GM06990 (cell line): ENCODE measurements around the gene RBKS.
"Not testable (repeated sequence)": the region's sequence is repeated elsewhere in the genome, so short reads cannot be mapped to it uniquely, and the experiment has no call there.

Source experiments
- DNase-seq: peaks from one replicate; pipeline ENCODE4 v3.0.0-alpha.2; 2011; ENCODE audit not compliant: insufficient read length; ENCODE audit errors: extremely low read depth
- H3K27me3 ChIP-seq: replicated peaks from 2 replicates; pipeline ENCODE4 v1.6.0; 2011; ENCODE audit warnings: low read length; ENCODE audit not compliant: control insufficient read depth, insufficient read depth
- H3K36me3 ChIP-seq: 2 replicates; pipeline ENCODE4 v1.5.1; 2011; ENCODE audit warnings: low read length; ENCODE audit not compliant: control insufficient read depth, insufficient read depth
- H3K4me3 ChIP-seq: replicated peaks from 2 replicates; pipeline ENCODE4 v1.5.1; 2011; ENCODE audit warnings: low read depth, mild to moderate bottlenecking, control low read depth, low read length
- CTCF ChIP-seq: IDR thresholded peaks from 2 replicates; pipeline ENCODE4 v1.5.1; 2011; ENCODE audit warnings: low read length, control low read depth, mild to moderate bottlenecking, inconsistent platforms; ENCODE audit not compliant: insufficient read depth, poor library complexity, severe bottlenecking

The RBKS gene

GRCh38 chr2:27752551-27753237 lies 137.5 kb downstream of the RBKS start:
- Histone ChIP-seq H3K27me3 (no peaks in the 10 kb centered on the region), H3K36me3 (no peaks in the 10 kb centered on the region), H3K4me3 (no peak overlapping the region)
- no peak for TF ChIP-seq CTCF
- no peak for DNase-seq

- Histone ChIP-seq H3K36me3 (no peaks in the 10 kb centered on the region), H3K27me3 (no peaks in the 10 kb centered on the region), H3K4me3 (no peak overlapping the region)
- TF ChIP-seq CTCF = no peak
- DNase-seq = no peak
Observed at GRCh38 chr2:27751377-27751776, 138.8 kb downstream of the RBKS start.

GRCh38 chr2:27748803-27749554 lies 141.2 kb downstream of the RBKS start:
- DNase-seq = not testable (repeated sequence)

GRCh38 chr2:27747827-27748352 lies 142.3 kb downstream of the RBKS start:
- no peak for TF ChIP-seq CTCF
- no peaks in the 10 kb centered on the region for H3K27me3 ChIP-seq
- H3K36me3 ChIP-seq = no peaks in the 10 kb centered on the region
- no peak overlapping the region for H3K4me3 ChIP-seq
- no peak for DNase-seq

More at GRCh38 chr2:27748803-27749554, 141.2 kb downstream of the RBKS start:
- not testable (repeated sequence) for H3K4me3 ChIP-seq, H3K27me3 ChIP-seq, H3K36me3 ChIP-seq

GRCh38 chr2:27746325-27746724 lies 143.9 kb downstream of the RBKS start:
- Histone ChIP-seq H3K27me3 (no peaks in the 10 kb centered on the region), H3K4me3 (no peak overlapping the region), H3K36me3 (no peaks in the 10 kb centered on the region)
- TF ChIP-seq CTCF = no peak
- no peak for DNase-seq

GRCh38 chr2:27745494-27745893 lies 144.7 kb downstream of the RBKS start:
- H3K27me3 ChIP-seq, H3K36me3 ChIP-seq, DNase-seq, H3K4me3 ChIP-seq: not testable (repeated sequence)
